Eye (tissue), 1 donor: ENCODE measurements around the gene C3orf62.
"Not testable (repeated sequence)": the region's sequence is repeated elsewhere in the genome, so short reads cannot be mapped to it uniquely, and the experiment has no call there.

Experiments used
- DNase-seq: peaks from one replicate; pipeline ENCODE4 v3.0.0-alpha.2; 2015

The C3orf62 gene

DNA sequence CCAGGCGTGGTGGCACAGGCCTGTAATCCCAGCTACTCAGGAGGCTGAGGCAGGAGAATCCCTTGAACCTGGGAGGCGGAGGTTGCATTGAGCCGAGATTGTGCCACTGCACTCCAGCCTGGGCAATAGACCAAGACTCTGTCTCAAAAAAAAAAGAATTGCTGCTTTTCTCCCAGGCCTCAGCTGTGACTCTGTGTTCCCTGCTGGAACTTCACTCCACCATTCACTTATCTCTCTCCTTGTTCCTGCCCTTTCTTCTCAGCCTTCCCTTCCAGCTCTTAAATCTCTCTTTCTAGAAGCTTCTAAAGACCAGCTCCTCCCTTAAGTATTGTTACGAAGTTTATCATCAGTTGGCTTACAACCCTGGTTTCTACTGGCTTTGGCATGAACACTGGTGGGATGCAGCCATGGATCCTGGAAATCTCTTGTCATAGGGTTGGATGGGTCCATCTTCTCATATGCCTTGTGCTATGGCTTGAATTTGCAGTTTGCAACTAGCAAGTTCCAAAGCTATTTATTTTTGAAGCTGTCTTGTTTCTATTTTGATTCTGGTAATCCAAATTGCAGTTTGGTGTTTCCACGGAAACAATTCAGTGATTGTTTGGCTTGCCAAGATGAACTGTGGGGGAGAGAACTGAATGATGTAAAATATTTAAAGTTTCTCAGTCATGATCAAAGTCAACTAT is 10.5 kb downstream of the C3orf62 start:
- no peak for DNase-seq

GRCh38 chr3:49265661-49266386 is 11.2 kb downstream of the C3orf62 start:
- no peak for DNase-seq

- DNase-seq, result no peak
Observed at GRCh38 chr3:49263159-49263889, 13.7 kb downstream of the C3orf62 start.

DNA sequence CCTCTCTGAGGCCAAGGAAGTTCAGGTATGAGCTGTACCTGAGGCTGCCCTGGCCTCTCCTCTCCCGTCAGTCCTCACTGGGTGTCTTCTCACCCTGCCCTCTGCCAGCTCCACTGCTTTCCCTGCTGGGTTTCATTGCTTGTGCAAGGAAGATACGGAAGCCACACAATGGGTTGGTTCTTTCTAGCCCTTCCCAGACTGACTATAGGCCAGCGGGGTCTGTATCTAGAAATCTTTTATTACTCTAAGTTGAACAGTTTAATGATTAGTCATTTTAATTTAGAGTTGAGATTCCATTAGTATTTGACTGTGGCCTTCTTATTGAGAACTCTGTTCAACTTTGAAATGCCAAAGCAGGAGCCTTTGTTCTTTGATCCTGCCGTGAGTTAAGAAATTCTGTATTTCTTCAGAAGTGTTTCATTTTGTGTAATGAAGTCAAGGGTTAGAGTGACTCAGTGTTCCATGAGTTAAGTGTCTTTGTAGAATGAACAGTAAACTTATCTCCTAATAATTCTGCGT is 16.2 kb downstream of the C3orf62 start:
- DNase-seq, result no peak

- DNase-seq, result no peak
Observed at GRCh38 chr3:49257187-49257586, 19.8 kb downstream of the C3orf62 start.

DNA sequence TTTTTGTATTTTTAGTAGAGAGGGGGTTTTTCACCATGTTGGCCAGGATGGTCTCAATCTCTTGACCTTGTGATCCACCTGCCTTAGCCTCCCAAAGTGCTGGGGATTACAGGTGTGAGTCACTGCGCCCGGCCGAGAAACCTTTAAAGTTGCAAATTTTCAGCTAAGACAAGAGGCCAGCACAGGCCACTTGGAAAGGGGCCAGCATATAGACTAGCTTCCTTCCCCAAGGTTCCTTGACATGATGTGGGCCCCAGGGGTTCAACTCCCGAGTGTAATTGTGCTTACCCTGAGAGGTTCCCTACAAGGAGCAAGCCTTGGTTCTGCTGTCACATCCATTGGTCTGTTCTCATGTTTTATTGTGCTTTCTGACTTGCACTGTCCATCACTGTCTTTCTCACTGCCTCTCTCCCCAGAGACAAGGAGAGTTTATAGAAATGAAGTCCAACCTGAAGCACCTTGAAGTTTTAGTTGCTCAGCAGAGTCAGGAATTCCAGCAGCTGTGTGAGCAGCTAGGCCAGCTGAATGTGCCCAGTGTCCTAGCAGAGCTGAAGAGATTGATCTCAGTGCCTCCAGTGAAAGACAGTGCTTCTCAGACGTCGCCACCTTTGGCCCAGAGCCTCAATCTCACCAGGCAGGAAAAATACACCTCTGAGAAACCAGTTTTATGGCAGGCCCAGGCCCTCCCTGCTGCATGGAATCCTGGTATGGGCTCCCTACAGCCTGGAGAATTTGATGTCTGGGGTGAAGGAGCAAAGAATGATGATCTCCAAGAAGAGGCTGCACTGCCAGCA is 21.1 kb downstream of the C3orf62 start:
- no peak for DNase-seq

- DNase-seq, result no peak
Observed at GRCh38 chr3:49255112-49255511, 21.9 kb downstream of the C3orf62 start.

DNA sequence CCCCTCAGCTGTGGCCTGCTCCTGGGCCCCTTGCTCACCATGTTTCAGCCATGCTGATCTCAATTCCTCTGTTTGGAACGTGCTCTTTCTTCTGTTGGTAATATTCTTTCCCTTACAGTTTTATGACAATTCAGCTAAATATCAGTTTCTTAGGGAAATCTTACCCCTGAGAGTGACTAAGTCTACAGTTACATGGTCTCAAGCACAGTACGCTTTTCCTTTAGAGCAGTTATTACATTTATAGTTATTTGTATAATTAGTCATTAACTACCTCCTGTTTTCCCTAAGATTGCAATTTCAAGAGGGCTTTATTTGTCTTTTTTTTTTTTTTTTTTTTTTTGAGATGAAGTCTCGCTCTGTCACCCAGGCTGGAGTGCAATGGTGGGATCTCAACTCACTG is 23.5 kb downstream of the C3orf62 start:
- DNase-seq, result no peak

- DNase-seq, result no peak
Observed at GRCh38 chr3:49248840-49249227, 28.2 kb downstream of the C3orf62 start.

DNA sequence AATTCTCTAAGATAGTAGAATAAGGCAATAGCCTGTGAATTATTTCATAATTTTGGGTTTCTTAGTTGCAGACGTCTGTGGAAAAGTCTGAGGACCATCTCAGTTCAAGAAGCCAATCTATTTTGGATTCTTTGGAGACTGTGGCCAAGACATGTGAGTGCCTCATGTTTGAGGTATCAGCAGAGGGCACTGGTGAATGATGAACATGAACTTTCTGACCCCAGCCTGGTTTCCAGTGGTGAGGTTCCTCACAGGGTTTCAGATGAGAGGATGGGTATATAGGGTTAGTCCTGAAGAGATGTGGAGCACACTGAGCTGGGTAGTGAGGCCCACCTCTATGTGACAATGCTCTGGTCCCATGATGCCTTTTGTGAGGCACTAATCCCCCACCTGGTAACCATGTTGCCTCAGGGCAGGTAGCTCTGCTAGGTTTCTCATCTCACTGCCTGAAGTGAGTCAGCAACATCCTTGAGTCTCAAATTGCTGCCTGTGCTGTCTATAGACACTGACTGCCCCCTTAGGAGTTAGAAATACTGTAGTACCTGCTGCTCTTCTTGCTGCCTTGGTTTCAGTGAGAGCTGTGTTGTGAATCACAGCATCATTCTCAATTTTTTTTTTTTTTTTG is 32.3 kb downstream of the C3orf62 start:
- no peak for DNase-seq

- DNase-seq, result not testable (repeated sequence)
Observed at GRCh38 chr3:49240091-49240490, 36.9 kb downstream of the C3orf62 start.

GRCh38 chr3:49238274-49239127 is 38.5 kb downstream of the C3orf62 start:
- DNase-seq, result no peak

DNA sequence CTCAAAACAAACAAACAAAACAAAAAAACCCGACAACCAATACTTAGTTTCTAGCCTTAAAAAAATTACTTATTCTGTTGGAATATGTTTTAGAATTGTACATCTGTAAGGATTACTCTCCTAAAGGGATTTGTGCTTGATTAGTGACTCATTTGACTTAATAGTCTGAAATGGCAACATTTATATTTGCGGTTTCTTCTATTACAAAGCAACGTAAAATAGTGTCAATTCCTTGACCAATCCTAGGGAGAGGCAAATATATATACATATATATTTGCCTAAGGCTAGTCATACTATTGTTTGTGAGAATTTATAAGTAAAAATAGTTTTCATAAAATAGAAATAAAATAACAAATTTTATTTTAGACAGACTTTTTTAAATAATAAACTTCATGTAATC is 39.7 kb downstream of the C3orf62 start:
- no peak for DNase-seq

DNA sequence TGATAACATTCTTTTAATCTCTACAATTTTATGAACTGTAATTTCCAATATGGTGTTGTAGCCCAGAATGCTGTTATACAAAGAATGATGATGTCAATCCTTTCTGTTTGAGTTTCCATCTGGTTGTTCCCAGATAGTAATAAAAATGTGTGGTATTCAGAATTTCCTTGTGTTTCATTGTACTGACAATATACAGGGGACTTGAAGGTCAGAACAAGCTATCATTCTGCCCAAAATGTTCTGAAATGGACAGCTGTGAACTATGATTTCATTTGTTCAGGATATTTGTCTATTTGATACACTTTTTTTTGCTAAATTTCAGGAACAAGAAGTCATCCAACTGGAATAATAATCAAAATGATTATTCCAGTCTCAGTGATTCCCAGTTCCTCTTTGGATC is 40.8 kb downstream of the C3orf62 start:
- DNase-seq, result no peak

GRCh38 chr3:49228817-49229216 is 48.2 kb downstream of the C3orf62 start:
- not testable (repeated sequence) for DNase-seq

- DNase-seq, result no peak
Observed at GRCh38 chr3:49222002-49222401, 55.0 kb downstream of the C3orf62 start.

DNA sequence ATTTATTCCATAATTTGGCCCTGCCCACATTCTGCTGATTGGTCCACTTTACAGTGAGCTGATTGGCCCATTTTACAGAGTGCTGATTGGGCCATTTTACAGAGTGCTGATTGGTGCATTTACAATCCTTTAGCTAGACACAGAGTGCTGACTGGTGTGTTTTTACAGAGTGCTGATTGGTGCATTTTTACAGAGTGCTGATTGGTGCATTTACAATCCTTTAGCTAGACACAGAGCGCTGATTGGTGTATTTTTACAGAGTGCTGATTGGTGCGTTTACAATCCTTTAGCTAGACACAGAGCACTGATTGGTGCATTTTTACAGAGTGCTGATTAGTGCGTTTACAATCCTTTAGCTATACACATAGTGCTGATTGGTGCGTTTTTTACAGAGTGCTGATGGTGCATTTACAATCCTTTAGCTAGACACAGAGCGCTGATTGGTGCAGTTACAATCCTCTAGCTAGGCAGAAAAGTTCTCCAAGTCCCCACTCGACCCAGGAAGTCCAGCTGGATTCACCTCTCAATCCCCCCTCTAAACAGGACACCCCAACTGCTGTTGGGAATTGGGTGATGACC is 56.0 kb downstream of the C3orf62 start:
- DNase-seq, result not testable (repeated sequence)

DNA sequence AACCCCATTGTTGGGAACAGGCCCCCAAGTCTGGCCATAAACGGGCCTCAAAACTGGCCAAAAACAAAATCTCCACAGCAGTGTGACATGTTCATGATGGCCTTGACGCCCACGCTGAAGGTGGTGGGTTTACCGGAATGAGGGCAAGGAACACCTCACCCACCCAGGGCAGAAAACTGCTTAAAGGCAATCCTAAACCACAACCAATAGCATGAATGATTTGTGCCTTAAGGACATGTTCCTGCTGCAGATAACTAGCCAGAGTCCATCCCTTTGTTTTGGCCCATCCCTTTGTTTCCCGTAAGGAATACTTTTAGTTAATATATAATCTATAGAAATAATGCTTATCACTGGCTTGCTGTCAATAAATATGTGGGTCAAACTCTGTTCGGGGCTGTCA is 57.9 kb downstream of the C3orf62 start:
- DNase-seq, result no peak
